NB4 (cell line): Measurements from ENCODE around the gene SLC6A16.
"Not testable (repeated sequence)": the region's sequence is repeated elsewhere in the genome, so short reads cannot be mapped to it uniquely, and the experiment has no call there.

ENCODE experiments used
- DNase-seq: peaks from one replicate; pipeline ENCODE4 v3.0.0; 2010; ENCODE audit warnings: low read depth
- H3K4me3 ChIP-seq: one replicate; pipeline ENCODE4 v1.5.1; 2011; ENCODE audit warnings: mild to moderate bottlenecking, low read depth, low read length, moderate library complexity
- CTCF ChIP-seq: IDR thresholded peaks from one replicate; pipeline ENCODE4 v1.5.1; 2012; ENCODE audit warnings: low read depth, low read length
- MAX ChIP-seq: IDR thresholded peaks from 2 replicates; pipeline ENCODE4 v1.6.1; 2011; ENCODE audit warnings: low read depth, low read length
- MYC ChIP-seq: IDR thresholded peaks from 2 replicates; pipeline ENCODE4 v1.6.1; 2011; ENCODE audit warnings: low read depth, low read length
- POLR2A ChIP-seq: IDR thresholded peaks from 2 replicates; pipeline ENCODE4 v1.6.1; 2011; ENCODE audit warnings: mild to moderate bottlenecking; ENCODE audit not compliant: insufficient read length; ENCODE audit errors: extremely low read depth

Gene SLC6A16

GRCh38 chr19:49326165-49326704 lies 1.2 kb upstream of the SLC6A16 start:
- TF ChIP-seq POLR2A, result no peak
- no peak for TF ChIP-seq CTCF
- TF ChIP-seq MAX, result no peak
- DNase-seq, result no peak
- H3K4me3 ChIP-seq, result no peak overlapping the region

- H3K4me3 ChIP-seq, DNase-seq: not testable (repeated sequence)
These were observed 765 bp upstream of the SLC6A16 start for GRCh38 chr19:49325756-49326155.

- TF ChIP-seq MYC, result no peak
- TF ChIP-seq MAX, result no peak
- no peak for TF ChIP-seq CTCF
- no peak for TF ChIP-seq POLR2A
- no peak overlapping the region for H3K4me3 ChIP-seq
- no peak for DNase-seq
These were observed 6.7 kb downstream of the SLC6A16 start for GRCh38 chr19:49318296-49318695.

- TF ChIP-seq MYC, result no peak
- TF ChIP-seq POLR2A, result no peak
- no peak for TF ChIP-seq MAX
- no peak for TF ChIP-seq CTCF
These were observed 8.7 kb downstream of the SLC6A16 start for GRCh38 chr19:49316284-49316683.

GRCh38 chr19:49315111-49315510 lies 9.9 kb downstream of the SLC6A16 start:
- H3K4me3 ChIP-seq, result no peak overlapping the region
- TF ChIP-seq MYC (no peak), POLR2A (no peak), CTCF (no peak), MAX (no peak)
- DNase-seq, result no peak

More at GRCh38 chr19:49316284-49316683, 8.7 kb downstream of the SLC6A16 start:
- no peak overlapping the region for H3K4me3 ChIP-seq
- DNase-seq, result no peak

GRCh38 chr19:49309087-49309486 lies 15.9 kb downstream of the SLC6A16 start:
- no peak overlapping the region for H3K4me3 ChIP-seq

GRCh38 chr19:49306734-49307133 lies 18.3 kb downstream of the SLC6A16 start:
- H3K4me3 ChIP-seq, DNase-seq: not testable (repeated sequence)

More at GRCh38 chr19:49309087-49309486, 15.9 kb downstream of the SLC6A16 start:
- DNase-seq, result no peak
- TF ChIP-seq CTCF, result no peak
- no peak for TF ChIP-seq MAX
- no peak for TF ChIP-seq POLR2A
- TF ChIP-seq MYC, result no peak
